B cell (primary cell): ENCODE data around the gene ADCY7.
"Not testable (repeated sequence)": the region's sequence is repeated elsewhere in the genome, so short reads cannot be mapped to it uniquely, and the experiment has no call there.

Experiments
- EZH2 ChIP-seq: IDR thresholded peaks from 2 replicates; pipeline ENCODE4 v1.6.1; 2012; ENCODE audit warnings: borderline replicate concordance, low read depth, mild to moderate bottlenecking, moderate library complexity, low read length; ENCODE audit not compliant: insufficient read depth, poor library complexity, severe bottlenecking
- TF ChIP-seq, protein P1 (sequence below): fragments of 200-600 bp; IDR thresholded peaks from one replicate; pipeline ENCODE4 v1.8.0; 2022; ENCODE audit warnings: antibody characterized with exemption, mild to moderate bottlenecking

DNA sequence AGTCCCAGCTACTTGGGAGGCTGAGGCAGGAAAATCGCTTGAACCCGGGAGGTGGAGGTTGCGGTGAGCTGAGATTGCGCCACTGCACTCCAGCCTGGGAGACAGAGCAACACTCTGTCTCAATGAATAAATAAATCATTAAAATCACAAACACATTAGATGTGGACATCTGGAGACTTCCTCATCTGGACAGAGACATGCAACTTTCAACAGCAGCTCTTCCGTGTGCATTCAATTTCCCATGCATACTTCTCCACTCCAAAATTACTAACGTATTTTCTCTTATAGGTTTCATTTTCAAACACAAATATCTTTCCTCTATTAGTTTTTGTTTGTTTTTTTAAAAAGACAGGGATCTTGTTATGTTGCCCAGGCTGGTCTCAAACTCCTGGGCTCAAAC lies 23.3 kb upstream of the ADCY7 start:
- TF ChIP-seq, protein P1, sequence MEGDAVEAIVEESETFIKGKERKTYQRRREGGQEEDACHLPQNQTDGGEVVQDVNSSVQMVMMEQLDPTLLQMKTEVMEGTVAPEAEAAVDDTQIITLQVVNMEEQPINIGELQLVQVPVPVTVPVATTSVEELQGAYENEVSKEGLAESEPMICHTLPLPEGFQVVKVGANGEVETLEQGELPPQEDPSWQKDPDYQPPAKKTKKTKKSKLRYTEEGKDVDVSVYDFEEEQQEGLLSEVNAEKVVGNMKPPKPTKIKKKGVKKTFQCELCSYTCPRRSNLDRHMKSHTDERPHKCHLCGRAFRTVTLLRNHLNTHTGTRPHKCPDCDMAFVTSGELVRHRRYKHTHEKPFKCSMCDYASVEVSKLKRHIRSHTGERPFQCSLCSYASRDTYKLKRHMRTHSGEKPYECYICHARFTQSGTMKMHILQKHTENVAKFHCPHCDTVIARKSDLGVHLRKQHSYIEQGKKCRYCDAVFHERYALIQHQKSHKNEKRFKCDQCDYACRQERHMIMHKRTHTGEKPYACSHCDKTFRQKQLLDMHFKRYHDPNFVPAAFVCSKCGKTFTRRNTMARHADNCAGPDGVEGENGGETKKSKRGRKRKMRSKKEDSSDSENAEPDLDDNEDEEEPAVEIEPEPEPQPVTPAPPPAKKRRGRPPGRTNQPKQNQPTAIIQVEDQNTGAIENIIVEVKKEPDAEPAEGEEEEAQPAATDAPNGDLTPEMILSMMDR, result not testable (repeated sequence)
- not testable (repeated sequence) for TF ChIP-seq EZH2
